ENCODE measurements around the gene PRRT4.

Gene PRRT4

GRCh38 chr7:128302139-128302538 lies 59.4 kb downstream of the PRRT4 start:
- FAIRE-seq: no peak
- DNase-seq (ENCODE audit: insufficient read length, low spot score): no peak

Data from HTR-8/SVneo (cell line).